ENCODE data around the gene CHMP4B. TPM values are rescaled to one million over a fixed set of nuclear protein-coding genes. Genes with fewer than 3 reads are reported as not detected.

The CHMP4B gene
- total and polyA plus RNA-seq, 2 donors (not counting 1 experiment from before 2014, with no cell fraction given) = 62.3 to 83.9 TPM

- Histone ChIP-seq H3K79me2 (ENCODE audit: control insufficient read depth, insufficient read depth, low read length) (no peaks in the 10 kb centered on the region), H3K27ac (ENCODE audit: low read length in 2 of 2) (no peak overlapping the region), H3K9me3 (ENCODE audit: control extremely low read depth in 1 of 3, control insufficient read depth in 2 of 3, insufficient read depth in 1 of 3, low read length in 2 of 3) (no peaks in the 10 kb centered on the region), H3K4me1 (ENCODE audit: control insufficient read depth in 2 of 2, insufficient read depth in 2 of 2, low read length in 2 of 2) (peaks cover 20 to 26% of the 10 kb centered on the region in 2 donors), H3K27me3 (replicated peaks in 1 of 4; ENCODE audit: control extremely low read depth in 1 of 4, control insufficient read depth in 3 of 4, insufficient read depth in 4 of 4, low read length in 3 of 4) (no peaks in the 10 kb centered on the region), H3K9ac (ENCODE audit: low read length) (no peak overlapping the region), H3K36me3 (replicated peaks in 1 of 2; ENCODE audit: control extremely low read depth in 1 of 2, control insufficient read depth in 1 of 2, extremely low read depth in 1 of 2, insufficient read depth in 2 of 2, low read length in 1 of 2) (peaks cover 0 to 3% of the 10 kb centered on the region in 2 experiments), H4K20me1 (ENCODE audit: control insufficient read depth, insufficient read depth, low read length, poor library complexity, severe bottlenecking) (no peaks in the 10 kb centered on the region), H2AFZ (ENCODE audit: insufficient read depth, low read depth, low read length, poor library complexity, severe bottlenecking) (no peak overlapping the region), H3K4me2 (replicated peaks; ENCODE audit: low read depth, low read length, poor library complexity, severe bottlenecking) (no peak overlapping the region), H3K4me3 (ENCODE audit: control extremely low read depth in 1 of 5, extremely low read depth in 1 of 5, insufficient read depth in 1 of 5, low read depth in 2 of 5, low read length in 4 of 5) (no peak overlapping the region)
- intact Hi-C loops (cut with micrococcal nuclease) = no loop called here
- H3K4me3 Mint-ChIP-seq = no peak overlapping the region
- CTCF ChIA-PET = interaction anchor here (0.5 to 2.6 kb wide), 2 partner anchors 20 to 38 kb away, joined by 3 to 11 read pairs; partner anchors contain the start of gene CHMP4B
- TF ChIP-seq CTCF (IDR thresholded peaks at IDR 0.05) (no peak), EZH2 (IDR thresholded peaks at IDR 0.05; ENCODE audit: borderline replicate concordance, insufficient read depth, low read depth, low read length, poor library complexity, severe bottlenecking) (no peak)
- WGBS (ENCODE audit: insufficient coverage) = 95% methylated on average over 11 of the region's 11 CpGs
- H3K4me1 Mint-ChIP-seq = peaks cover 29% of the 10 kb centered on the region
- POLR2A ChIA-PET = no interaction called here
- no peak for ATAC-seq (ENCODE audit: low read depth)
- no peaks in the 10 kb centered on the region for H3K27me3 Mint-ChIP-seq
- no peak for DNase-seq
- no peaks in the 10 kb centered on the region for H3K9me3 Mint-ChIP-seq (ENCODE audit: insufficient read depth)
- H3K27ac Mint-ChIP-seq = peak overlapping the region; percentile 37
Observed at GRCh38 chr20:33790566-33790965, 20.6 kb upstream of the CHMP4B start.

DNA sequence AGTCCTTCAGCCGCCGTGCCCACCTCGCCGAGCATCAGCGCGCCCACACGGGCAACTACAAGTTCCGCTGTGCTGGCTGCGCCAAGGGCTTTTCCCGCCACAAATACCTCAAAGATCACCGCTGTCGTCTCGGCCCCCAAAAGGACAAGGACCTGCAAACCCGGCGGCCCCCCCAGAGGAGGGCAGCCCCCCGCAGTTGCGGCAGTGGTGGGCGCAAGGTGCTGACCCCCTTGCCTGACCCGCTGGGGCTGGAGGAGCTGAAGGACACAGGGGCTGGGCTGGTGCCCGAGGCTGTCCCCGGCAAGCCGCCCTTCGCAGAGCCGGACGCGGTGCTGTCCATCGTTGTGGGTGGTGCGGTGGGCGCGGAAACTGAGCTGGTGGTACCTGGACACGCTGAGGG is 20.1 kb upstream of the CHMP4B start:
- Mint-ChIP-seq H3K9me3 (ENCODE audit: insufficient read depth) (no peaks in the 10 kb centered on the region), H3K27ac (no peak overlapping the region), H3K4me1 (peaks cover 25% of the 10 kb centered on the region), H3K27me3 (no peaks in the 10 kb centered on the region), H3K4me3 (no peak overlapping the region)
- DNase-seq (no peak), ATAC-seq (ENCODE audit: low read depth) (no peak)
- Histone ChIP-seq H3K27ac (ENCODE audit: low read length in 2 of 2) (no peak overlapping the region), H3K36me3 (replicated peaks in 1 of 2; ENCODE audit: control extremely low read depth in 1 of 2, control insufficient read depth in 1 of 2, extremely low read depth in 1 of 2, insufficient read depth in 2 of 2, low read length in 1 of 2) (peaks cover 0 to 3% of the 10 kb centered on the region in 2 experiments), H3K4me1 (ENCODE audit: control insufficient read depth in 2 of 2, insufficient read depth in 2 of 2, low read length in 2 of 2) (peaks cover 15 to 21% of the 10 kb centered on the region in 2 donors), H4K20me1 (ENCODE audit: control insufficient read depth, insufficient read depth, low read length, poor library complexity, severe bottlenecking) (no peaks in the 10 kb centered on the region), H3K27me3 (replicated peaks in 1 of 4; ENCODE audit: control extremely low read depth in 1 of 4, control insufficient read depth in 3 of 4, insufficient read depth in 4 of 4, low read length in 3 of 4) (no peaks in the 10 kb centered on the region), H3K4me2 (replicated peaks; ENCODE audit: low read depth, low read length, poor library complexity, severe bottlenecking) (no peak overlapping the region), H2AFZ (ENCODE audit: insufficient read depth, low read depth, low read length, poor library complexity, severe bottlenecking) (no peak overlapping the region), H3K4me3 (ENCODE audit: control extremely low read depth in 1 of 5, extremely low read depth in 1 of 5, insufficient read depth in 1 of 5, low read depth in 2 of 5, low read length in 4 of 5) (no peak overlapping the region), H3K9ac (ENCODE audit: low read length) (no peak overlapping the region), H3K9me3 (ENCODE audit: control extremely low read depth in 1 of 3, control insufficient read depth in 2 of 3, insufficient read depth in 1 of 3, low read length in 2 of 3) (no peaks in the 10 kb centered on the region), H3K79me2 (ENCODE audit: control insufficient read depth, insufficient read depth, low read length) (no peaks in the 10 kb centered on the region)
- ChIA-PET CTCF (interaction anchor here (0.5 to 4.3 kb wide), 4 partner anchors 12 to 279 kb away, joined by 3 to 25 read pairs (median 9); partner anchors contain the start of gene CHMP4B), POLR2A (interaction anchor here (1.0 kb wide), 1 partner anchor 59 kb away, joined by 3 read pairs; the partner anchor contains the start of gene ZNF341)
- TF ChIP-seq EZH2 (IDR thresholded peaks at IDR 0.05; ENCODE audit: borderline replicate concordance, insufficient read depth, low read depth, low read length, poor library complexity, severe bottlenecking) (no peak), CTCF (IDR thresholded peaks at IDR 0.05) (no peak)
- intact Hi-C loops (cut with micrococcal nuclease) = no loop called here
- 97% methylated on average over 31 of the region's 31 CpGs for WGBS (ENCODE audit: insufficient coverage)

Measured in B cell (primary cell).